Left kidney (tissue), 2 donors: ENCODE measurements around the gene TMEM179. TPM values are rescaled to one million over a fixed set of nuclear protein-coding genes. Genes with fewer than 3 reads are reported as not detected.

Source experiments
- DNase-seq: peaks from one replicate; pipeline ENCODE4 v3.0.0-alpha.2; 2013
- polyA plus RNA-seq: library from polyadenylated mRNA; unstranded; fragments of 120-200 nt; gene quantifications from one replicate; pipeline ENCODE4 v1.2.1, GENCODE V29; 2013; ENCODE audit not compliant: insufficient read length

TMEM179 gene
- polyA plus RNA-seq, 1 donor: 0.60 TPM

DNA sequence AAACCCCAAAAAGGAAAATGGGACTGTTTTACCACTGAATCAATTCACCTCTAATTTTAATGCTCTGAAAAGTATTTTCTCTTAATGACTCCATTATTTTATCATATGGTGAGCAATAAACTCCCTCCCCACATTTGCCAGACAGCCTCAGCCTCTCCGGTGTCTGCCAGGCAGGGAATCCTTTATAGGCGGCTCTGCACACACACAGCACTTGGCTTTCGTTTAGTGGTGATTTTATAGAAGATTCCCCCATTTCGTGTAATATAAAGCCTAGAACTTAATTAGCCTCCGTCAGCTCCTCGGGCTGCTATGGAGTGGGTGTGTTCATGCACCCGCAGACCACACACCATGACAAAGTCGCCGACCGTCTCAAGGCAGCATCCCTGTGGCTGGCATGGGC is 35.1 kb downstream of the TMEM179 start:
- DNase-seq: no peak

DNA sequence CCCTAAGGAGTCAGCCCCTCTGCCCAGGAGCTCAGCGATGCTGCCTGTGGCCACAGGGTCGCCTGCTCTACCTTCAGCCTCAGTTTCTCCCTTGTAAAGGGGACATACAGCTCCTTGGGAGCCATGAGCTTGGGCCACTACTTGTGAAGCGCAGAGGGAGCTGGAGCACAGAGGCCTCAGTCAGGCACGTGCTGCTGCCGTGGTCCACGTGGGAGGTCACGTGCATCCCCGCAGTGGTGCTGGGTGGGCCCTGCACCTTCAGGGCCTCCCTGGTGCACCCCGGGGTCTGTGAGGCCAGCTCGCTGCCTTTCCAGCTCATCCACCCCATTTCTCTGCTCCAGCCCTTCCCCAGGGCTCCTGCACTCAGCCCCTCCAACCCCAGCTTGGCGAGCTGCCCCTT is 36.0 kb downstream of the TMEM179 start:
- DNase-seq: no peak

DNA sequence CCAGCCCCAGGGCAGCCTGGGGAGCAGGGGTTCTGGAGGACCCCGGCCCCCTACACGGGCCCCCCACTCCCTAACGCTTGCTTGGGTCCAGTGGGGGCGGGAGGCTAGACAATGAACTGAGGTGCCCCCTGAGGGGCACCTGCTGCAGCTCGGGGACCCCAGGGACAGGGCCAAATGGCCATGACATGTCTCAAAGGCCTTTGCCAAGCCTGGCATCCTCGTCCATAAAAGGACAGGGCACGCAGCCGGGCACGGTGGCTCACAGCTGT is 36.7 kb downstream of the TMEM179 start:
- no peak for DNase-seq

DNA sequence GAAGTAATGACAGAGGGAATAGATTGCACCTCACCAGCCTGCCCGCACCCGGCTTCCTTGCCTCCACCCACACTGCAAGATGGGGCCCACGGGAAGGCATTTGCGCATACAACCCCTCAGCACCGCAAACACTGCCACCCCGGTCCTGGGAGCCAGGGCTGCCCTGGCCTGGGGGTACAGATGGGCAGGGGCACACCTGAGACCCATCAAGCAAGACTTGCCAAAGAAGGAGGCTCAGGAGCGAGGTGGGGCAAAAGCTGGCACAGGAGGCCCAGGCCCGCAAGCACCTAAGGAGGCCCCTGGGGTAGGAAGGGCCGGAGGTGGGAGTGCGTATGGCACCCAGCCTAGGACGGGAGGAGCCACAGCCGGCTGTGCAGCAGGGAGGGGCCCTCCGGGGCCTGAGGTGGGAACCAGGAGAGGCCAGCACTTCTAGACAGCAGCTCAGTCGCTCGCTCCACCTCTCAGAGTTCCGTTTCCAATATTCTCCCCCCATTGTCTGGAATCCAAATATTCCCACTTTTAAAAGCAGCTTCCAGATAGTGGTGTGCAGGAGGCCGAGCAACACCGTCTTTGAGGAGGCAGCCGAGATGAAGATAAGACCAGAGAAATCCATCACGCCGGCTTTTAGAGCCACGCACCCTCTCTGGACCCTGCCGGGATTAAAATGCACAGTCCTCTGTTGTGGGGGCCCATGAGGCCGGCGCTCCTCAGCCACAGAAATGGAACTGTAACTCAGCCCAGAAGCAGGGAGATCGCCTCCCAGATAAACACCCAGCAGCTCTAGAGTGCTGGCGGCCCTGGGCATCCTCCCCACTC is 37.2 kb downstream of the TMEM179 start:
- no peak for DNase-seq

DNA sequence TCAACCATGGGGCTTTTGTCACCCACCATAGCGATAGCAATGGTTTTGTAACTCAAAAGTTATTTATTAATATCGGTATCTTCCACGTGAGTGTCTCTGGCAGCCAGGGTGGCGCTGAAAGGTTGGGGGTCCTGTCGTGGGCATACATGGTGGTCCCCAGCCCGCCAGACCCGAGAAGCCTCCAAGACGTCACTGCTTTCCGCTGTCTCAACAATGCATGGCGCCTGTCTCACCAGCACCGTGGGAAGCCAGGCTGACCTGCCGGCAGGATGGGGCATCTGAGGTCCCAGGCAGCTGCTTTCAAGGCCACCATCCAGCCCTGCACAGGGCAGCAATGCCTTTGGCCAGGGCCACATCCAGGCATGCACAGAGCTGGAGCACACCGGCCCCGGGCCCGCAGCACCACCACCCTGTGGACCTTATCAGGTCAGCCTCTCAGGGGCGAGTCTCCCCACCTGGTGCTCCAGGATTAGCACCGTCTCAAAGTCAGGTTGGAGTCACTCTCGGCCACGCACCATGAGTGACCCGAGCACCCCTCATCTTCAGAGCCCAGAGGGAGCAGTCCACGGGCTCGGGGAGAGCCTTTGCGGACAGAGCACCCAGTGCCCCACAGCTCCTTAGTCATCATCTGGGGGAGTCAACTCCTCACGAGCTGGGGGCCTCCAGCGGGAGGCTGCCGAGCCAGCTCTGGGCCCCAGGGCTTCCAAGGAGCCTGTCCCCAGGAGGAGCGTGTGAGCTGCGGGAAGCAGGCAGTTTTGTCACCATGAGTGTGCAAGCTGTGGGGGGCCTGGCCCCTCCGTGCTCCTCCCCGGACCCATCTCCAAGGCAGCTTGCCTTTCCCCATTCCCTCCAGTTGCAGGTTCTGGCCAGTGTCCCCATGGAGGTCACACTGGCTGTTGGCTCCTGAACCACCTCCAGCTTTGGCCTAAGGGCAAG is 39.6 kb downstream of the TMEM179 start:
- no peak for DNase-seq

DNA sequence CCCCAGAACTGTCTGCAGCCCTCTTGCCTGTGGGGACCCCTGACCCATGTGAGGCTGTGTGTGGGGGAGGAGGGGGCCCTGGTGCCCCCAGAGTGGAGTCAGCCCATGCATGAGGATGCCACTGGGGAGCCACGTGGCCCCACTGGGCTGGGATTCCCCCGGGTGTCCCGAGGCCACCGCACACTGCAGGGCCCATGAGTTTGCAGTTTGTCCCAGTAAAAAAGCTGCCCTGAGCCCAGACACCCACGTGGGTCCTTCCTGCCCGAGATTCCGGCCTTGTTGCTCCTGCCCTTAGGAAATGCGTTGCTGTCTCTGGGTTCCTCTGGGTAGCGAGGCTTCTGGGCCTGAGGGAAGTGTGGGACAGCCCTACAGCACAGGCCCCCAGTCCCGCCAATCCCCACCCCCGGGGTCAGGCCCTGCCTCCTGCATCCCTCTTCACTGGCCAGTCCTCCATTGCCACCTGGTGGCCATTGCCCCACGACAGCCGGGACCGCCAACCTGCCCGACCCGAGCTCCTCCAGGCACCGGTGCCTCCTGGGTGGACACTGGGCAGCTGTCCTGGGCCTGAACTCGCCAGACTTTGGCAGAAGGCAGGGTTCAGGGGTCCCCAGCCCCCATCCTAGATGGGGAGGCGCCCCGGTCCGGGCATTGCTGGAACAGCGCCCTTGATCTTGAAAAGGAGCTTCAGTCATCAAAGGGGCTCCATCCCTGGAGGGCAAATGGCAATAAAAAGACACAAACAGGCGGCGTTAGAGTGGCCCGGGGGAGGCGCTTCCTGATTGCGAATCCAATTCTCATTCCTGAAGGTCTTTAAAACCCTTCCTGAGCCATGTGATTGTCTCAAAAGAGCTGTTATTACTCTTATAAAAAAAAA is 40.6 kb downstream of the TMEM179 start:
- peak; percentile 56 for DNase-seq

DNA sequence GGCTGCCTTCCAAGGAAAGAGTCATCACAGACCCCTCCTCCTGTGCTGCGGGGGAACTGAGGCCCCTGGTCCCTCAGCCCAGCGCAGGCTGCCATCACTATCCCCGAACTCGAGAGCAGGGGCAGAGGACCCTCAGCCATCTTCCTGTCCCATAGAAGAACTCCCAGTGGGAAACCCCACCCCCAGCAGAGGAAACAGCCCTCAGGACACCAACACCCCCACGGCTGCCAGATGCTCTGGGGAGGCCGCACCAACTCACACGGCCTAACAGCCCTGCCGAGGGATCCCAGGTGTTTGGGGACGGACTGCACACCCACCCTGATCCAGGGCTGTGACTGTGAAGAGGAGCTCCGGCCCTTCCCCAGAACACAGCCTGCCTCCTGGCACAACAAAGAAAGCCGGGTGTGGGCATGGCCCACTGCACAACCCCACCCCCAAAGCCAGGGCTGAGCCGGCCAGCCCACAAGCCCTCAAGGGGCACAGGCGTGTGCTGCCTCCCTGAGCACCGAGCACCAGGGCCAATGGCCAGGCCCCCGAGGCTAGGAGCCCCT is 41.3 kb downstream of the TMEM179 start:
- DNase-seq: no peak

DNA sequence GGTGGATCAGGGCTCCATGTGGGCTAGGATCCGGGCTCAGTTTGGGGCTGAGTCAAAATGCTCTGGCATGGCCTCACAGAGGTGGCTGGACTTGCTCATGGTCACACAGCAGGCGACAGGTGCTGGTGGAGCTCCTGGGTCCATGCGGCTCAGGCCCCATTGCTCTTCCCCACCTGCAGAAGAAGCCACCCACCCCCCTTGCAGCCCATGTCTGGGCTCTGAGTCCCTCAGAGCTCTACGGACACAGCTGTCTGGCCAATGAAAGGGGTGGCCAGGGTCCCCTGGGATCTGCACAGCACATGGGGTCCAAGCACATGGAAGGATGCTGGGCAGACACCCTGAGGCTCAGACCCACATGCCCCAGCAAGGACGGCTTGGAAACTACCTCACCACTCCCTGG is 42.0 kb downstream of the TMEM179 start:
- DNase-seq: no peak

DNA sequence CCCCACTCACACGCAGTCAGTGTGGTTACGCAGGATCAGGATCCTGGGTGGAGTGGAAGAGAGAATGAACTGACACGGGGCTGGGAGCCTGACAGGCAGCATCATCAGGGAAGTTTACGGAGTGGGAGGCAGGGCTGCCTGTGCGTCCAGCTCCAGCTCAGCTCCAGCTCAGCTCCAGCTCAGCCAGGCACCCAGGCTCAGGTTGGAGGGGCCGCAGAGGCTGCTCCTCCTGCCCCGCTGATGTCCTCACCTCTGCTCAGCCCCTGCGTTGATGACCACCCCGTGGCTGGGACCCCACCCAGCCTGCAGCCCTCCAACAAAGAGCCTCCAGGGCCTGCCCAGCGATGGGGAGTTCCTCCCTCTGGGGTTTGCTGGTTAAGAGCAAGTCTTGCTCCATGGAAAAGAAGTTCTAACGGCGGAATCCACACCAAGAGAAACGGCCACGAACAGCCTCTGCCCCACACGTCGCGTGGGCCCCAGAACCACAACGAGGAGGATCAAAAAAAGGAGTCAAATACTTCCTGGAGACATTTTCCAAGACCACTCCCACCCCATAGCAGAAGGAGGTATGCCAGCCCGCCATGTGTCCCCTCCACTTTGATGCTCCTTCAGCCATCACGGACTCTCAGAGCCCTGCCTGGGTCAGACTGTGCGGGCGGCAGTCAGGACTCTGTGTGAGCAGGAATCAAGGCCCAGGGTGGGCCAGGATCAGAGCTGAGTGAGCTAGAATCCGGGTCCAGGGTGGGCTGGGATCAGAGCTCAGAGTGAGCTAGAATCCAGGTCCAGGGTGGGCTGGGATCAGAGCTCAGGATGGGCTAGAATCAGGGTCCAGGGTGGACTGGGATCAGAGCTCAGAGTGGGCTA is 42.7 kb downstream of the TMEM179 start:
- DNase-seq: no peak

DNA sequence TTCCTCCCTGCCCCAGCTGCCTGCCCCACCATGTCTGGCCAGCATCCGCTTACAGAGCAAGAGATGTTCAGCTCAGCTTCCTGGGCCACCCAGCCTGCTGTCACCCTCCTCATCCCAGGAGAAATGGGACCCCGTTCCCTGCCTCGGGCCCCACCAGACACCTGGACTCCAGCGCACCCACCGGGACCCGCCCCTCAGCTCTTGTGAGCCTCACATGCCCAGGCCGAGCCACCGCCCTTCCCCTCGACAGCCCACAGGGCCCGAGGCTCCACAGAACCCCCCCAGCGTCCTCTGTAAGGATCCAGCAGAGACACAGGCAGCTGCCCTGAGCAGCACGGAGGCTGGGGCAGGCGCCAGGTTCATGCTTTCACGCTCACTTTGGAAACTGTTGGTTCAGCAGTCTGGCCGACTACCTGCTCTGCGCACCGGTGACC is 43.4 kb downstream of the TMEM179 start:
- no peak for DNase-seq

DNA sequence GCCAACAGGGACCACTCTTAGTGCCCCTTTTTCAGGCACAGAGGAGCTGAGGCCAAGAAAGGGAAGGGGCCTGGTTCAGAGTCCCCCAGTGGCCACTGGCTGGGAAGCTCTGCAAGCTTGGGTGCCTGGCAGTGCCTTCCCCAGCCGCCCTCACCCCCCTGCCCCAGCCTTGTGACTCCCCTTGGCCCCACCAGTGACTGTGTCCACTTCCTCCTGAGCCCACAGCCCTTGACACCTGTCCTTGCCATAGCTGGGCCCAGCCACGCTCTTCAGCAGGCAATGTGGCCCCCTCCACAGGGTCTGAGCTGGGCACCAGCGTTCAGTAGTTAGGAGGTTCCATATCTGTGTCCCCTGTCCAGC is 44.0 kb downstream of the TMEM179 start:
- no peak for DNase-seq

DNA sequence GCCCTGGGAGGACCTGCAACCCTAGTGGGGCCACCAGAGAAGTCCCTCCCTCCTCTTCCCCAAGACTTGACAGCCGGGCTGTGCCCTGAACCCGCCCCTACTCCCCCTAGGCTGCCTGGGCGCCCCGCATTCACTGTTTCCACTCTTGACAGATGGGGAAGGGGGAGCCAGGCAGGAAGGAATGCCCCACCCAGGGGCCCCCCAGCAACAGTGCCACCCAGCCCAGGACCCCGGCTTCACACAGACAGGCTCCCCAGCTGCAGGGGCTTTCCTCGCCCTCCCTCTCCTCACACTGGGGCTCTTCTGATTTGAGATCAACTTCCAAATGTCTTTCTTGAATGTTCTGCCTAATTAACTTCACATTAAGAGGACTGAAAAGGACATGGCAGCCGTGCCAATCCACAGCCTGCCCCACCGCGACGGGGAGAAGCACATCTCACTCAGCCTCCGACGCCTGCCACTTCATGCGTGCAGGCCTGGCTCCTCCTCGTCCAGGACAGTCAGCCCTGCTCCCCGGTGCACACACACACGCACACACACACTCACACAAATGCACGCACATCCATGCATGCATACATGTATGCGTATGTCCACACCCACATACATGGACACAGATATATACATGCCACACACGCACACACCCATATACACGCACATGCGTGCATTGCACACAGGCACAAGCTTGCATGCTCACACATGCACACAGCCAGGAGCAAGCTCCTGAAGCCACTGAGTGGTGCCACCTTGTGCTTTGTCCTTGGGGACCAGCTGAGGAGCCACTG is 44.6 kb downstream of the TMEM179 start:
- DNase-seq: no peak

DNA sequence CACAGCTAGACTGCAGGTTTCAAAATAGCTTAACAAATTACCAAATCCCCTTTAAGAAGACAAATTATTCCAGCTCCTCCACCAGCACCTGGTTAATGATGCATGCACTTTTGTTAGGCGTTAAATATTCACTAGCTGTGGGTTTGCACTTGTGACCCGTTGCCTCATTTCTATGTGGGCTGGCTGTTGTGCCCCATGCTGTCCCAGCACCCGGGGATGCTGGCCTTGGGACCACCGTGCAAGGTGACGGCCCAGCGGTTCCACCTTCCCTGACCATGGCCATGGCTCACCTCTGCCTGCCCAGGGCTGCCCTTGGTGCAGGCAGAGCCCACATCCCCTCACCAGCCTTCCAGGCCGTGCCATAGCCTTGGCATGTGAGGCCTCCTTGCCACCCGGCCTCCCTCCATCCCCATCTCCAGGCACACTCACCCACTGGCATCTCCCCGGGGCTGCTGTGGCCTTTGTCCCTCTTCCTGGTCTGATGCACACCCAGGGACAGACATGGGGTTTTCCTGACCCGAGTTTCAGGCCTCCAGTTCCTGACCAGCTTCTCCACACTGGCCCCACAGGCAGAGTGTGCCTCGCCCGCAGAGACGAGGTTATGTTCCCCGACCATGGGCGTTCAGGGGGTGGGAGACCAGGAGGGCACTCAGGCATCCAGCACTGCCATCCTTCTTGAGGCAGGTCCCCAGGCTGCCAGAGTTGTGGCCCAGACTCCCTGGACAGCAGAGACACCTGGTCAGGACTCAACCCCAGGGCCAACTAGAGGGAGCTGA is 45.4 kb downstream of the TMEM179 start:
- no peak for DNase-seq

DNA sequence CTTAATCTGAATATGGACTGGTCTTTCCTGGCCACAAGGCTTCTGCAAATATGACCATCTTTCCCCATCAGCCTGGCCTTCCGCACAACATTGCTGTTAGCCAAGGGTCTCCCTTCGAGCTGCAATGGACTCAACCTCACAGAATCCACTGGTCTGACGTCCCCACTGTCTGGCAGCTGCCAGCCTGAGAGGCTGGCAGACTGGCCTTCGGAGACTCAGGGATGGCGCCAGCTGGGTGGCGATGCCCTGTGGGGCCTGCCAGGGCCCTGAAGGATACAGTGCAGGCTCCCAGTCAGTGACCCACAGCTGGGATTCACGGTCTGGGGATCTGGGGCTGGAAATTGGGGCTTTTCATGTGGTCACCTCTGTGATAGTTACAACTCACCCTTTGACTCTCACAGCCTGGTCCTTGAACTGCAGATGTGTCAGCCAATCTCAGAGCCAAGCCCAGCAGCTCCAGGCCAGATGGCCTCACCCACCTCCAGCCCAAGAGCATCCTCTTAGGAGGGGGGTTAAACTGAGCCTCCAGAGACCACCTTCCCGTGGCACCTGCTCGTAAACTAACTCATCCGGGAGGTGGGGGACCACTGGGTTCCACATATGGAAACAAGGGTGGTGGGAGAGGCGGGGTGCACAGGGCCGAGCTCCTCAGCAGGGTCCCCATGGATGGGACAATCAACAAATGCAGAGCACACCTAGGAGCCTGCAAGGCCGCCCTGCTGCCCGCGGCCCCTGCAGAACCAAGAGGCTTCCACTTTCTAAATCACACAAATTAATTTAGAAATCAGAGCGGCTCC is 46.1 kb downstream of the TMEM179 start:
- DNase-seq: no peak

DNA sequence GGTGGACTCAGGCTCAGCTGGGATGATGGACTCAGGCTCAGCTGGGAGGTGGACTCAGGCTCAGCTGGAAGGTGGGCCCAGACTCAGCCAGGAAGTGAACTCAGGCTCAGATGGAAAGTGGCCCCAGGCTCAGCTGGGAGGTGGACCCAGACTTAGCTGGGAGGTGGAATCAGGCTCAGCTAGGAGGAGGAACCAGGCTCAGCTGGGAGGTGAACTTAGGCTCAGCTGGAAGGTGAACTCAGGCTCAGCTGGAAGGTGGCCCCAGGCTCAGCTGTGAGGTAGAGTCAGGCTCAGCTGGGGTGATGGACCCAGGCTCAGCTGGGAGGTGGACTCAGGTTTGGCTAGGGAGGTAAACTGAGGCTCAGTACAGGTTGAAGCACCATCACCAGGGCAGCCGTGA is 46.8 kb downstream of the TMEM179 start:
- DNase-seq: no peak

DNA sequence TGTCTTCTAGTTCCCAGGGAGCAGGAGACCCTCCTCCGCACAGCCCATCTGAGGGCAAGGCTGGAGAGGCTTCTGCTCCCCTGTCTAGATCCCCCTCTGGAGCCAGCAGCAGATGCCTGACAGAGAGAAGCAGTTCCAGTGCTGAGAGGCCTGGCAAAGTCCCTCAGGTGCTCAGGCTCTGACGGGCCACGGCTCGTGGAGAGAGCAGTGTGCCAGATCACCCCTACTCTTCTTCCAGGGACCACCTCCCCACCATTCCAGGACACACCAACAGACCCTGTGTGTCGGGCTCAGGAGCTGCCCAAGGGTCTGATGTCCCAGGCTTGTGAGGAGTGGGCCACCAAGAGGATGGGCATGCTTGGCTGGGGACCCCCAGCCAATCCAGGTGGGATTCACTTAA is 47.5 kb downstream of the TMEM179 start:
- no peak for DNase-seq

DNA sequence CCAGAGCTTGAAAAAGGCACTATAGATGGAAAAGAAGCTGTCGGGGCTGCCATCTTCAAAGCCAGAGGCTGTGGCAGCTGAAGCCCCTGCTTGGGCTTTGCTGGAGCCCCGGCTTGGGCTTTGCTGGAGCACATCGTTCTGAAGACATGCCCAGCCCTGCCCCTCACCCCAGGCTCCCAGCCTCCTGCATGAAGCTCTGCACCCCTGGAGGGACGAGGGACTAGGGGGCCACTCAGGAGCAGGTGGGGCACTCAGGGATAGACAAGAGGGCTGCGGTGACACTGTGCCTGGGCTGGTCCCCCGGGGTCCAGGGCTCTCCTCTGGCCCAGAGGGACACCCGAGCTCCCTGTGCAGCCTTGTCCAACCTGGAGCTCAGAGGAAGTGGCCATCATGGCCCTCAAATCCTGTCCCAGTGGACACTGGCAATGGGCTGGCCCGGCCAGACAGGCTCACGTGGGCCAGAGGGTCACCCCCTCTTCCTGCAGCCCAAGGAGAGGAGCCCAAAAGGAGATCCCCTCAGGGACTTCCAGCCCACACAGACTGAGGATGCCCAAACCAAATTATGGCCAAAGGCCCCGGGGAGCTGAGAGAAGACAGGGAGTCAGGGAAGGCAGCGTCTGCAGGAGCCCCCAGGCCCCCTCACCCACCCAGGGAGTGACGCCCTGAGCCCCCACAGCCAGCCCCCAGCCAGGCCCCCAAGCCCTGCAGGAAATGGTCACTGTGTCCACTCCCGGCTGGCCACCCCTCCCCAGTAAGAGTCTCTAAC is 48.1 kb downstream of the TMEM179 start:
- DNase-seq: no peak
